Activated CD4-positive, CD25-positive, alpha-beta regulatory T cell treated with anti-CD3 and anti-CD28 coated beads, Interleukin-2, amount 50 U/mL, for 16 hours (primary cell): ENCODE measurements around the gene ANAPC15.
A peak's percentile ranks its signal among the peaks of the same experiment; 100 is the strongest.

Experiments used
- DNase-seq: peaks from one replicate; pipeline ENCODE4 v3.0.0-alpha.2; 2020; ENCODE audit warnings: low read depth, low spot score

Gene ANAPC15

GRCh38 chr11:72085621-72086351 lies 26.7 kb downstream of the ANAPC15 start:
- no peak for DNase-seq

GRCh38 chr11:72084965-72085364 lies 27.5 kb downstream of the ANAPC15 start:
- no peak for DNase-seq

DNA sequence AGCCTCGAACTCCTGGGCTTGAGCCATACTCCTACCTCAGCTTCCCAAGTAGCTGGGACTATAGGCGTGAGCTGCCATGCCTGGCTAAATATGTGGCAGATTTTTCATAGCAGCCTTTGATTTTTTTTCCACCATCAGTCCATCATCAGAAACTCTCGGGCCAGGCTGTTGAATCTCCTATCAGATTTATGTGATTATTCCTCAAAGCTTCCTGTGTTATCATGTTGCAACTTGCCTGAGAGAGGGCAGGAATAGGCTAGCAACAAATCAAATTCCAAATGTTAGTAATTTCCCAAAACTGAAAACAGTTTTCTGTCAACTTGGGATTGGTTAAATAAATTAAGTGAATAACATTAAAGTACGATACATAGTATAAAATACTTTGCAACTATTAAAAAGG lies 28.4 kb downstream of the ANAPC15 start:
- no peak for DNase-seq

DNA sequence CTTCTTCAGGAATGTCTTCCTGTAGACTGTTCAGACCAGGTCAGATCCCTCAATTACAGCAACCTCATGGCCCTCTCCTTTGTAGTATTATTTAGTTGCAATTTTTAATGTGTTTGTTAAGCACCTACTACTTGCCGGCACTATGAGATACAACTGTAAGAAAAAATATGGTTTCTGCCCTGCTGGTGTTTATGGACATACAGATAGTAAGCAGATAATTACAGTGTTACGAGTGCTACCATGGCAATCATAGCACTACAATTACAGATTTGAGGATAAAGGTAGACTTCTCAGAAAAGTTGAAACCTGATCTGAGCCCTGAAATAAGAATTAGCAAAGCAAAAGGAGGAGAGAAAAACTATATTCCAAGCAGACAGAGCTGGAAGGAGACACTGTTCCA lies 29.1 kb downstream of the ANAPC15 start:
- no peak for DNase-seq

GRCh38 chr11:72081821-72082453 lies 30.6 kb downstream of the ANAPC15 start:
- no peak for DNase-seq

DNA sequence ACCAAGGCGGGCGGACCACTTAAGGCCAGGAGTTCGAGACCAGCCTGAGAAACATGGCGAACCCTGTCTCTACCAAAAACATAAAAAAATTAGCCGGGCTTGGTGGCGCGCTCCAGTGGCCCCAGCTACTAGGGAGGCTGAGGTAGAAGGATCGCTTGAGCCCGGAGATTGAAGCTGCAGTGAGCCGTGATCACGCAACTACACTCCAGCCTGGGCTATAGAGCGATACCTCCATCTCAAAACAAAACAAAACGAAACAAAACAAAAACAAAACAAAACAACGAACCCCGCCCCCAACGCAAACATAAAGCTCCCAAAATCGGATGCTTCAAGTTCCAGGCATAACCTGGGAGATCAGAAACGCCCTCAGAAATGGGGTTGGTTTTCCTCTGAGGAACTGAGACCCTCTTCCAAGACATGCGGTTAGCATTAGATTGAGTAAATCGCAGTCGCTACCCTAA lies 31.3 kb downstream of the ANAPC15 start:
- no peak for DNase-seq

DNA sequence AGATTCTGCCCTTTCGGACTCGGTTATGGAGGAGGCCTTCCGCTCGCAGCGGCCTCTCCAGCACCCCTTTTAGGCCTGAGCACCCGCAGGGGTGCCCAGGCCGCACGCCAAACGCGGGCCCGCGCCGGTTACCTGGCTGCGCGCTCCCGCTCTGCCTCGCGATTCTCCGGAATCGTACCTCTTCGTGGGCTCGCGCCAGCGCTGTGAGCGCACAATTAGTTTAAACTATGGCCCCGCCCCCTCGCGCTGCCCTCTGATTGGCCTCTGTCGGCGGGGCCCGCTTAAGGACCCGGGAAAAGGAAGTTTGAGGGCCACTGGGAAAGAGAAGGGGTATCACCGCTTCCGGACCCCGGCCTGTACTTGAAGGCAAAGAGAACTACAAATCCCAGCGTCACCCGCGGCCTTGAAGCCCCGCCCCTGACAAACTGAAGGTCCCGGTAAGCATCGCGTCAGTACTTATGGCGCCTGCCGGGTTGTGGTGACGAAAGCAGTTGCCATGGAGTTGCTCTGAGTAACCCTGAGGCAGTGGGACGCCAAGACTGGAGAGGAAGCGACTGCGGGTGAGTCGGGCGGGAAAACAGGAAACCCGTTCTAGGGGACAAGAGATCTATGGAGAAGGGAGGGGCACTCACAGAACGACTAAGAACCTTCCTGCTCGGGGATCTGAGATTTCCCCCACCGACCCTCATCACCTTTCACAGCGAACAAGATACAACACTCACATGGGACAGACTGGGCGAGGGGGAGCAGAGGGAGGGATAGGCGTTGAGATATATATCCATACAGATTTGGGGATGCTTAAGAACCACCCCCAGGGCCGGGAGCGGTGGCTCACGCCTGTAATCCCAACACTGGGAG lies 31.9 kb downstream of the ANAPC15 start, which contains the start of the genes LRRC51 and NUMA1:
TSS of gene LRRC51 (plus strand) at position 525 of the 858 bp plus-strand sequence. CDS start 8,234 bp downstream, outside the sequence.
TSS of gene NUMA1 (minus strand) at position 217 of the 858 bp plus-strand sequence. CDS start 44,599 bp downstream, outside the sequence.
- peak; percentile 99 for DNase-seq

DNA sequence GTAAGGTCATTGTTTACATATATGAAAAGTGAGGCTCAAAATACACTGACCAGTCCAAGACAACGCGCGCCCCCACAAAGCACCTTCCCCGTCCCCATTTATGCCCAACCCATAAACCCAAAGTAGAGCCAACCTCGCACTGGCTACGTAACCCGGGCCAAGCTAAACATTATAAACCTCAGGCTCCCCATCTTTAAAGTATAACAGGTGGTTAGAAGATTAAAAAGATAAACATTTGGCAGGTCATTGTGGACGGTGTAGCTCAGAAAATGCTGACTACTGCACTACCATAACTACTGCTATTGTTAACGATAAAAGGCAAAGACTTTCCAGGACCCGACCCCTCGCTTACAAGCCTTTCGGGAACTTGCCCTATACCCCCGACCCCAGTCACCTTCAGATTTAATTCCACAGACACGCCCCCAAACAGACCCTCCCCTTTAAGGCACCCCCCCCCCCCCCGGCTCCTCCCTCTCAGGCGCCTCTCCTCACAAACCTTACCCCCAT lies 32.6 kb downstream of the ANAPC15 start:
- DNase-seq, result no peak

- no peak for DNase-seq
Observed at GRCh38 chr11:72078477-72078876, 34.0 kb downstream of the ANAPC15 start.

GRCh38 chr11:72075756-72076155 lies 36.7 kb downstream of the ANAPC15 start:
- no peak for DNase-seq

- DNase-seq, result no peak
Observed at GRCh38 chr11:72075109-72075508, 37.4 kb downstream of the ANAPC15 start.

DNA sequence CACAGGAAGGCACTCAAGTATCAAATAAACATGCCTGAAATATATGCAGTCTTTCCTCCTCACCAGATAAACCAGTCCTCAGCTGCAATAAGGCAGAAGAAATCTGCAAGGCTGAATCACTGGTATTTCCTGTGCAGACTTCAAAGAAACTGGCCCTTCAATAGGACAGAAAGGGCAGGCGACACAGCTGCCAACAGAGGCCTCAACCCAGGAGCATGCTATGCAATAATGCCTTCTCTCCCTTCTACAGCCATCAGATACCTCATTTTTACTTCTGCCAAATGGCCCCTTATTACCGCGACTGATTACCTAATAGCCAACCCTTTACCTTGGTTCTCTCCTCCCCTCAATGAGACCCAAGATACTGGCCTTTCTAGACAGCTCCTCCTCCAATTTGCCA lies 40.1 kb downstream of the ANAPC15 start:
- no peak for DNase-seq

DNA sequence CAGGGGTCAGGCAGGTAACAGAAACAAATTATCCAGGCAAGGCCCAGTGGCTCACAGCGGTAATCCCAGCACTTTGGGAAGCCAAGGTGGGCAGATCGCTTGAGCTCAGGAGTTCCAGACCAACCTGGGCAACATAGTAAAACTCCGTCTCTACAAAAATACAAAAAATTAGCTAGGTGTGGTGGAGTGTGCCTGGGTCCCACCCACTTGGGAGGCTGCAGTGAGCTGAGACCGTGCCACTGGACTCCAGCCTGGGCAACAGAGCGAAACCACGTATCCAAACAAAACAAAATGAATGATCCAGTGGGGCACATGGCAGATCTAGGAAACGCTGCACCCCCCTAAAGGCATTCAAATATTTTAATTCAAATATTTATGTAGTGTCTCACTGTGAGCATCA lies 42.0 kb downstream of the ANAPC15 start:
- DNase-seq, result no peak

DNA sequence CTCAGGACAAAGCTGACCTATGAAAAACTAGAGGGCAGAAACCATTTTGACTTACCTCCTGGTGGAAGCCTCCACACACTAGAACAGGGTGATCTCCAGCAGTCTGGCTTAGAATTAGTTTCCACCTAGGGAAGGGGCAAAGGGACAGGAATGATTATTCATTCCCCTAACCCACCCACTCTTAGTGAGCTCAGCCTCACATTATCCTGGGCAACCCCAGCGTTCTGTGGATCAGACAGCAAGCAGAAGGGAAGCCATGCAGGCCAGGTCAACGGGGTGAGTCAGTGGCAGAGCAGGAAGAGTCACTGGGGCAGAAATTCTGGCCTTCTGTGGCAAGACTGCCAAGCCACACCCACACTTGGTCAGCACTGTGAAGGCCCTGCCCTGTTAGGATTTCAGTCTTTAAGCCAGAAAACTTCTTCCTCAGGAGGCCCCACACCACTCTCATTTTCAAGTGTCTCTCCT lies 42.7 kb downstream of the ANAPC15 start:
- no peak for DNase-seq

- DNase-seq, result no peak
Observed at GRCh38 chr11:72069200-72069599, 43.3 kb downstream of the ANAPC15 start.

DNA sequence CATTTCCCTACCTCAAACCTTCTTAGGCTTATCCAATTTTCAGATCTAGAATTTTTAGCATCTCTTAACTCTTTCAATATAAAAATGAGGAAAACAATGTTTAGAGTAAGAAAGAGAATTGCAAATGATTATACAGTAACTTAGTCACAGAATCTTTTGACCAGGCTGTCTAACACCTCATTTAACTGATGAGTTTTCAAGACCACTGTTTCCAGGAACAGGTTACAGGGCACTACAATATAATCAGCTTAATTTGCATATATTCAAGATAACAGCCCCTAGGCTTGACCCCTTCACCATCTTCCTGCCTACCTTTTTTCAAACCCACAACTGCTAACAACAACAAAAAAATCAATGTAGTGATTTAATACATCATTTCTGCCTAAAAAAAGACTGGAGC lies 44.8 kb downstream of the ANAPC15 start:
- no peak for DNase-seq

DNA sequence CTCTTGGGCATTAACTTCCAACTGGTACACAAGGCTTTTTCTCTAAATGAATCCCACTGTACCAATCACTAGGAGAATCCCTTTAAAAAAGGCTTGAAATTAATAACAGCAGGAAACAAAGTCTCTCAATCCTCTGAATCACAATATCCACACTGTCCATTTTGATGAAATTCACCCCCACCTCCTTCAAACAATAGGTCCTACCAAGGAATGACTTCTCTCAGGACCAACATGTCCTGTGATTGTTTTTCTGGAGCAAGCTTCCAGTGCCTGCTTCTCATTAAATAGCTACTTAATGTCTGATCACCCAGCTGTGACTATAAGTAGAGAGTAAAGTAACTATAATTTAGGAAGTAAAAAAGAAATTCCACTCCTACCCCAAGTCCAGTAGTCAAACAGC lies 45.2 kb downstream of the ANAPC15 start:
- DNase-seq, result no peak

GRCh38 chr11:72066855-72067254 lies 45.6 kb downstream of the ANAPC15 start:
- no peak for DNase-seq

DNA sequence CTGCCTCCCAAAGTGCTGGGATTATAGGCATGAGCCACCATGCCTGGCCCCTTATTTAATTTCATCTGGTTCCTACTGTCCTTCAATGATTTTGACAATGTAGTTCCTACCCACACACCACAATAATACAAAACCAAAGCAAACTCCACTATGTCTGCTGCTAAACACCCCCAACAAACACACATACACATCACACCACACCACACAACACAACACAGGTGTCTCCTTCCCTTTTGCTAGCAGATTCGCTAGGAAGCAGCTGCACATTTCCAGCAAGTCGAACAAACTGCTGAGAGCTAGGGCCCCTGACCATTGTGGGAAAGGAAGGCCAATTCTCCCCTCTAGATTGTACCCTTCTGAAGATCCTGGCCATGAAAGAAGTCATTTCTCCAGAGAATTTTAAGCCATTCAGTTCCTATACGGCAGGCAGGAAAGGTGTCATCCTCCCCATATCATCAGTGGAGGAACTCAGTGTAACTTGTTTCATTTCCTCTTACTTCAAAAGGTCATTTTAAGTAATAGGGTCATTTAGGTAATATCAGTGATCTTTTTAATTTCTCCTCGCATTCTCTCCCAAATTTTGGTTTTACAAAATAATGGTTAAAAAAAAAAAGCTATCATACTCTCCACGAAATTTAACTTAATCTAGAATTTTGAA lies 50.6 kb downstream of the ANAPC15 start:
- DNase-seq, result no peak
